IMR-90 (cell line): ENCODE measurements around the gene CNTLN. TPM values are rescaled to one million over a fixed set of nuclear protein-coding genes. Genes with fewer than 3 reads are reported as not detected.

Experiments used
- ATAC-seq: fragments of 200-7000 bp; cut with Tn5 transposase; 2 replicates; pipeline ENCODE4 v1.9.1; 2020; ENCODE audit warnings: low read depth, mild to moderate bottlenecking, moderate library complexity
- BruUV-seq: library from RNA; stranded (reverse); fragments of 400-500 nt; replicated peaks from 2 replicates; lab custom pipeline; 2021; lab: Mats Ljungman, UMichigan
- CTCF ChIA-PET: fragments of 300-600 bp; formaldehyde crosslinking; extraction: SDS; loops from one replicate; lab custom pipeline; 2021; ENCODE audit warnings: antibody characterized with exemption; lab: Yijun Ruan, JAX
- POLR2A ChIA-PET: fragments of 300-600 bp; sonication (Branson Sonifier 250); formaldehyde crosslinking; loops from one replicate; lab custom pipeline; 2022; ENCODE audit warnings: antibody characterized with exemption; ENCODE audit not compliant: unreplicated experiment; lab: Charles Lee
- DNase-seq: peaks from one replicate; pipeline ENCODE4 v3.0.0; 2013
- H2AFZ ChIP-seq: replicated peaks from 2 replicates; pipeline ENCODE3; 2013; ENCODE audit warnings: low read length, mild to moderate bottlenecking; ENCODE audit not compliant: poor library complexity
- H2AK5ac ChIP-seq: 2 replicates; pipeline ENCODE4 v1.6.1; 2013; ENCODE audit warnings: low read depth, low read length, inconsistent platforms
- H2AK9ac ChIP-seq: replicated peaks from 2 replicates; pipeline ENCODE3; 2013; ENCODE audit warnings: mild to moderate bottlenecking, low read depth, low read length, moderate library complexity; ENCODE audit not compliant: poor library complexity
- H2BK120ac ChIP-seq: 2 replicates; pipeline ENCODE4 v1.6.1; 2013; ENCODE audit warnings: low read depth, low read length, inconsistent platforms
- H2BK15ac ChIP-seq: 3 replicates; pipeline ENCODE4 v1.6.1; 2013; ENCODE audit warnings: low read depth, low read length, inconsistent platforms
- H2BK20ac ChIP-seq: 2 replicates; pipeline ENCODE4 v1.6.1; 2013; ENCODE audit warnings: low read depth, mild to moderate bottlenecking, inconsistent platforms, low read length, moderate library complexity
- H2BK5ac ChIP-seq: 2 replicates; pipeline ENCODE4 v1.6.1; 2013; ENCODE audit warnings: mild to moderate bottlenecking, low read depth, low read length, inconsistent platforms; ENCODE audit not compliant: poor library complexity, severe bottlenecking
- H3K14ac ChIP-seq: replicated peaks from 2 replicates; pipeline ENCODE4 v1.6.1; 2013; ENCODE audit warnings: low read depth, low read length, inconsistent platforms
- H3K18ac ChIP-seq: 2 replicates; pipeline ENCODE4 v1.6.1; 2013; ENCODE audit warnings: low read depth, low read length, control low read depth
- H3K23ac ChIP-seq: 2 replicates; pipeline ENCODE4 v1.6.1; 2013; ENCODE audit warnings: low read depth, low read length, inconsistent platforms
- H3K27ac ChIP-seq: 2 replicates; pipeline ENCODE4 v1.5.1; 2013; ENCODE audit warnings: mild to moderate bottlenecking, control low read depth, low read length; ENCODE audit not compliant: insufficient read depth
- H3K27me3 ChIP-seq: 2 replicates; pipeline ENCODE4 v1.6.1; 2013; ENCODE audit warnings: low read length; ENCODE audit not compliant: control insufficient read depth, insufficient read depth
- H3K36me3 ChIP-seq: 2 replicates; pipeline ENCODE4 v1.6.1; 2013; ENCODE audit warnings: low read length, mixed read lengths; ENCODE audit not compliant: control insufficient read depth, insufficient read depth
- H3K4ac ChIP-seq: 2 replicates; pipeline ENCODE4 v1.6.1; 2013; ENCODE audit warnings: low read depth, low read length, inconsistent platforms
- H3K4me1 ChIP-seq: 2 replicates; pipeline ENCODE4 v1.6.1; 2013; ENCODE audit warnings: low read length, mixed read lengths; ENCODE audit not compliant: control insufficient read depth, insufficient read depth
- H3K4me2 ChIP-seq: 2 replicates; pipeline ENCODE4 v1.6.1; 2013; ENCODE audit warnings: low read depth, mild to moderate bottlenecking, control low read depth, low read length, moderate library complexity
- H3K4me3 ChIP-seq: 2 replicates; pipeline ENCODE4 v1.5.1; 2013; ENCODE audit warnings: low read depth, mild to moderate bottlenecking, control low read depth, low read length, moderate library complexity; ENCODE audit not compliant: insufficient read depth
- H3K56ac ChIP-seq: 2 replicates; pipeline ENCODE4 v1.6.1; 2013; ENCODE audit warnings: low read length, inconsistent platforms; ENCODE audit not compliant: insufficient read depth; ENCODE audit errors: extremely low read depth
- H3K79me1 ChIP-seq, 2 experiments: 2 replicates each; pipeline ENCODE4 v1.6.1; 2013; ENCODE audit warnings: low read length in 2 of 2, inconsistent platforms in 1 of 2, low read depth in 1 of 2
- H3K9ac ChIP-seq: 2 replicates; pipeline ENCODE4 v1.6.1; 2013; ENCODE audit warnings: low read depth, low read length, control low read depth
- H3K9me1 ChIP-seq: 2 replicates; pipeline ENCODE4 v1.6.1; 2013; ENCODE audit warnings: low read length, inconsistent platforms; ENCODE audit not compliant: insufficient read depth
- H3K9me3 ChIP-seq: 2 replicates; pipeline ENCODE4 v1.6.1; 2013; ENCODE audit warnings: low read length; ENCODE audit not compliant: control insufficient read depth, insufficient read depth
- H4K20me1 ChIP-seq: 2 replicates; pipeline ENCODE4 v1.6.1; 2013; ENCODE audit warnings: low read length, inconsistent platforms; ENCODE audit not compliant: insufficient read depth
- H4K5ac ChIP-seq: 2 replicates; pipeline ENCODE4 v1.6.1; 2013; ENCODE audit warnings: mild to moderate bottlenecking, low read depth, low read length, control low read depth
- H4K8ac ChIP-seq, 2 experiments: 2 replicates each; pipeline ENCODE4 v1.6.1; 2013; ENCODE audit warnings: low read depth in 2 of 2, low read length in 2 of 2, control low read depth in 1 of 2, inconsistent platforms in 1 of 2
- H4K91ac ChIP-seq: 2 replicates; pipeline ENCODE4 v1.6.1; 2013; ENCODE audit warnings: low read depth, low read length, inconsistent platforms; ENCODE audit not compliant: insufficient read depth
- BHLHE40 ChIP-seq: fragments of 150-350 bp; IDR thresholded peaks from 2 replicates; pipeline ENCODE4 v1.6.1; 2016; ENCODE audit warnings: mild to moderate bottlenecking, low read depth, low read length
- CEBPB ChIP-seq: IDR thresholded peaks from 2 replicates; pipeline ENCODE4 v1.6.1; 2012; ENCODE audit warnings: low read depth, low read length, improper control_type of control experiment
- CHD1 ChIP-seq: IDR thresholded peaks from 2 replicates; pipeline ENCODE4 v1.6.1; 2012; ENCODE audit warnings: low read depth, low read length, improper control_type of control experiment
- FOS ChIP-seq: fragments of 150-350 bp; IDR thresholded peaks from 2 replicates; pipeline ENCODE4 v1.6.1; 2016; ENCODE audit warnings: low read depth, low read length
- MAFK ChIP-seq: IDR thresholded peaks from 2 replicates; pipeline ENCODE4 v1.6.1; 2012; ENCODE audit warnings: low read depth, low read length, improper control_type of control experiment
- MAZ ChIP-seq: IDR thresholded peaks from 2 replicates; pipeline ENCODE4 v1.6.1; 2012; ENCODE audit warnings: low read depth, mild to moderate bottlenecking, low read length, improper control_type of control experiment, moderate library complexity, borderline replicate concordance
- MXI1 ChIP-seq: IDR thresholded peaks from 2 replicates; pipeline ENCODE4 v1.6.1; 2012; ENCODE audit warnings: low read depth, mild to moderate bottlenecking, low read length, moderate library complexity, borderline replicate concordance
- NFE2L2 ChIP-seq: fragments of 150-350 bp; IDR thresholded peaks from 2 replicates; pipeline ENCODE4 v1.6.1; 2016; ENCODE audit warnings: low read depth, mild to moderate bottlenecking, low read length
- POLR2A ChIP-seq: IDR thresholded peaks from 2 replicates; pipeline ENCODE4 v1.6.1; 2012; ENCODE audit warnings: mild to moderate bottlenecking, low read depth, low read length
- RAD21 ChIP-seq: IDR thresholded peaks from 2 replicates; pipeline ENCODE4 v1.6.1; 2012; ENCODE audit warnings: low read length, improper control_type of control experiment
- RFX5 ChIP-seq: IDR thresholded peaks from 2 replicates; pipeline ENCODE4 v1.8.0; 2012; ENCODE audit warnings: low read depth, mild to moderate bottlenecking, low read length, moderate library complexity
- SMC3 ChIP-seq: fragments of 150-350 bp; IDR thresholded peaks from 2 replicates; pipeline ENCODE4 v1.6.1; 2016; ENCODE audit warnings: low read depth, mild to moderate bottlenecking, antibody characterized with exemption, low read length, moderate library complexity
- WGBS, 2 experiments: methylation state at CpG; one replicate each; pipeline versions ENCODE4 v1.1.5 to v1.1.7; 2013; ENCODE audit warnings: missing lambda C conversion rate in 2 of 2; ENCODE audit not compliant: insufficient read length in 1 of 2; ENCODE audit errors: extremely low coverage in 2 of 2; 5-methylcytosine and 5-hydroxymethylcytosine counted together
- dilution Hi-C: fragments of 300-500 bp; cut with HindIII; formaldehyde crosslinking; loops from one replicate; pipeline ENCODE4 v1.14.3; 2018; ENCODE audit warnings: low sequenced_read_pairs; ENCODE audit not compliant: unreplicated experiment
- in situ Hi-C: fragments of 300-500 bp; cut with MboI; formaldehyde crosslinking; loops from 3 replicates; pipeline ENCODE4 v1.14.3; 2019; ENCODE audit warnings: low sequenced_read_pairs, inconsistent platforms, mixed read lengths
- intact Hi-C: fragments of 100-400 bp; cut with micrococcal nuclease; formaldehyde crosslinking; loops from 2 replicates; pipeline ENCODE4 v1.10.0; 2022
- polyA plus RNA-seq, 3 experiments: library from polyadenylated mRNA; depleted of rRNA; stranded (reverse); fragments of >200 nt; gene quantifications; 2 replicates each; pipeline ENCODE4 v1.2.3, GENCODE V29; 2012; ENCODE audit warnings: low replicate concordance in 1 of 3
- total RNA-seq: library from RNA; depleted of rRNA; stranded (reverse); fragments of >200 nt; gene quantifications from 2 replicates; pipeline ENCODE4 v1.2.3, GENCODE V29; 2012
- TF ChIP-seq, protein P1 (sequence below): fragments of 150-350 bp; IDR thresholded peaks from 2 replicates; pipeline ENCODE4 v1.6.1; 2017; ENCODE audit warnings: mild to moderate bottlenecking, antibody characterized with exemption, low read length, low read depth
- TF ChIP-seq, protein P2 (sequence below): conservative IDR thresholded peaks from 2 replicates; pipeline ENCODE4 v1.5.1; 2012; ENCODE audit warnings: mild to moderate bottlenecking, low read depth, low read length, improper control_type of control experiment
- TF ChIP-seq, protein P3 (sequence below): fragments of 150-350 bp; IDR thresholded peaks from 2 replicates; pipeline ENCODE4 v1.6.1; 2016; ENCODE audit warnings: low read depth, mild to moderate bottlenecking, low read length, moderate library complexity, borderline replicate concordance

CNTLN gene
- total and polyA plus RNA-seq, 2 of the 4 experiments (the other 2 are of a cell fraction): 3.8 to 5.9 TPM

DNA sequence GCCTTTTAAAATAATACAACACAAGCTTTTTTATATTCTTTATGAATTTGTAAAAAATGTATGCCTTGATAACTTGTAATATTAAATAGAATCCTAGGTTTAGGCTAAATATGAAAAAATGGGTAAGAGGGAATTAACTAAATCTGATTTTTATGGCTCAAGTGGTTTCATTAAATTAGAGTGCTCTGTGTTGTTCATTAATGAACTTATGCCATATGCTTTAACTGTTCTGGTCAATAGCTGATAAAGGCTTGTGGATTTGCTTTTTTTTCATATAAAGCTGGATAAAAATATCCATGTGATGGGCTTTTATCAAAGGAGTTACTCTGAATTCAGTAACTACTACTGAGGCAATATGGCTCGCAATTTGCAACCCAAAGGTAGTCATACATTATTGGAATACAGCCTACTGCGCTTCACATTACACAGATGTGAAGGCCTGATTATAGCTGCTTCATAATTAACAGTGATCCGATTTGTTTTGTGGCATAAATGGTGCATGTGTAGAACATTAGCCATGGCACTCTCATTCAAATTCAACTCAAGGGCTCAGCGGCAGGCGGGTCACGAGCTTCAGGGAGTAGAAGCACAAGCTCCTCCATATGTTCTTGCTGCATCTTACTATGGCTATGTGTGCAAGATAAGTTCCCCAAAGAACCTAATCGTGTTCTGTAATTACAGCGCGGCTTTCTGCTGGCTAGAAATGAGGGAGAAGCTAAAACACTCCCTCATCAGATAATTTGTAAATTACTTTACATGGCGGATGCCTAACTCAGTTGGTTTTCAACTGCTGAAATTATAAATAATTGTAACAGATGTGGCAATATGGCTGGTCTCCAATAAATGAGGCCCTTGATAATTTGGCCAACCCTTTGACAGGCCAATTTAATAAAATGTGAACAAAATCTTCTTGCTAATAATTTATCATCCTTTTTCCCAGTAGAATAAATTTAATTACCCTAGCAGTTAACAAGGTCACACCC lies 188.3 kb downstream of the CNTLN start:
- in situ Hi-C loops: no loop called here
- no peak overlapping the region for H4K91ac ChIP-seq
- ChIA-PET CTCF (no interaction called here), POLR2A (no interaction called here)
- no peak overlapping the region for H3K9ac ChIP-seq
- H2AK5ac ChIP-seq: no peak overlapping the region
- no peak overlapping the region for H3K4ac ChIP-seq
- DNase-seq: no peak
- WGBS, 2 experiments: no CpG with 5 or more reads among the region's 10 CpGs
- no peaks in the 10 kb centered on the region for H4K20me1 ChIP-seq
- no peaks in the 10 kb centered on the region for H3K9me3 ChIP-seq
- H3K18ac ChIP-seq: no peak overlapping the region
- H4K8ac ChIP-seq: no peak overlapping the region
- H3K23ac ChIP-seq: no peak overlapping the region
- ATAC-seq: no peak
- no peak overlapping the region for H2BK120ac ChIP-seq
- H3K56ac ChIP-seq: no peak overlapping the region
- peaks cover 2% of the 10 kb centered on the region; the same call in 1 of the 2 replicates for H3K4me1 ChIP-seq
- no peak overlapping the region for H3K4me3 ChIP-seq
- H4K5ac ChIP-seq: no peak overlapping the region
- no peak overlapping the region for H3K14ac ChIP-seq
- H3K4me2 ChIP-seq: no peak overlapping the region
- no peaks in the 10 kb centered on the region for H3K79me1 ChIP-seq
- H2BK20ac ChIP-seq: no peak overlapping the region
- H2BK15ac ChIP-seq: no peak overlapping the region
- no peaks in the 10 kb centered on the region for H3K36me3 ChIP-seq
- no peak overlapping the region for H3K27ac ChIP-seq
- no peak overlapping the region for H2BK5ac ChIP-seq
- BruUV-seq: no TSS peak
- dilution Hi-C loops: no loop called here
- no peaks in the 10 kb centered on the region for H3K9me1 ChIP-seq
- H2AK9ac ChIP-seq: no peak overlapping the region
- H3K27me3 ChIP-seq: no peaks in the 10 kb centered on the region
- H2AFZ ChIP-seq: no peak overlapping the region
- intact Hi-C loops: no loop called here
- no peak for TF ChIP-seq MXI1
- TF ChIP-seq MAFK: no peak
- TF ChIP-seq MAZ: no peak
- TF ChIP-seq CEBPB: no peak
- no peak for TF ChIP-seq SMC3
- TF ChIP-seq, protein P1, sequence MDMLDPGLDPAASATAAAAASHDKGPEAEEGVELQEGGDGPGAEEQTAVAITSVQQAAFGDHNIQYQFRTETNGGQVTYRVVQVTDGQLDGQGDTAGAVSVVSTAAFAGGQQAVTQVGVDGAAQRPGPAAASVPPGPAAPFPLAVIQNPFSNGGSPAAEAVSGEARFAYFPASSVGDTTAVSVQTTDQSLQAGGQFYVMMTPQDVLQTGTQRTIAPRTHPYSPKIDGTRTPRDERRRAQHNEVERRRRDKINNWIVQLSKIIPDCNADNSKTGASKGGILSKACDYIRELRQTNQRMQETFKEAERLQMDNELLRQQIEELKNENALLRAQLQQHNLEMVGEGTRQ: no peak
- no peak for TF ChIP-seq POLR2A
- TF ChIP-seq, protein P2, sequence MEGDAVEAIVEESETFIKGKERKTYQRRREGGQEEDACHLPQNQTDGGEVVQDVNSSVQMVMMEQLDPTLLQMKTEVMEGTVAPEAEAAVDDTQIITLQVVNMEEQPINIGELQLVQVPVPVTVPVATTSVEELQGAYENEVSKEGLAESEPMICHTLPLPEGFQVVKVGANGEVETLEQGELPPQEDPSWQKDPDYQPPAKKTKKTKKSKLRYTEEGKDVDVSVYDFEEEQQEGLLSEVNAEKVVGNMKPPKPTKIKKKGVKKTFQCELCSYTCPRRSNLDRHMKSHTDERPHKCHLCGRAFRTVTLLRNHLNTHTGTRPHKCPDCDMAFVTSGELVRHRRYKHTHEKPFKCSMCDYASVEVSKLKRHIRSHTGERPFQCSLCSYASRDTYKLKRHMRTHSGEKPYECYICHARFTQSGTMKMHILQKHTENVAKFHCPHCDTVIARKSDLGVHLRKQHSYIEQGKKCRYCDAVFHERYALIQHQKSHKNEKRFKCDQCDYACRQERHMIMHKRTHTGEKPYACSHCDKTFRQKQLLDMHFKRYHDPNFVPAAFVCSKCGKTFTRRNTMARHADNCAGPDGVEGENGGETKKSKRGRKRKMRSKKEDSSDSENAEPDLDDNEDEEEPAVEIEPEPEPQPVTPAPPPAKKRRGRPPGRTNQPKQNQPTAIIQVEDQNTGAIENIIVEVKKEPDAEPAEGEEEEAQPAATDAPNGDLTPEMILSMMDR: no peak
- TF ChIP-seq, protein P3, sequence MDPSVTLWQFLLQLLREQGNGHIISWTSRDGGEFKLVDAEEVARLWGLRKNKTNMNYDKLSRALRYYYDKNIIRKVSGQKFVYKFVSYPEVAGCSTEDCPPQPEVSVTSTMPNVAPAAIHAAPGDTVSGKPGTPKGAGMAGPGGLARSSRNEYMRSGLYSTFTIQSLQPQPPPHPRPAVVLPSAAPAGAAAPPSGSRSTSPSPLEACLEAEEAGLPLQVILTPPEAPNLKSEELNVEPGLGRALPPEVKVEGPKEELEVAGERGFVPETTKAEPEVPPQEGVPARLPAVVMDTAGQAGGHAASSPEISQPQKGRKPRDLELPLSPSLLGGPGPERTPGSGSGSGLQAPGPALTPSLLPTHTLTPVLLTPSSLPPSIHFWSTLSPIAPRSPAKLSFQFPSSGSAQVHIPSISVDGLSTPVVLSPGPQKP: no peak
- no peak for TF ChIP-seq FOS
- TF ChIP-seq BHLHE40: no peak
- TF ChIP-seq NFE2L2: no peak
- no peak for TF ChIP-seq RAD21
- TF ChIP-seq RFX5: no peak
- no peak for TF ChIP-seq CHD1
